Peyer's patch (tissue), 4 donors: ENCODE data around the gene ZNF33A. TPM values are rescaled to one million over a fixed set of nuclear protein-coding genes. Genes with fewer than 3 reads are reported as not detected.
"Not testable (repeated sequence)": the region's sequence is repeated elsewhere in the genome, so short reads cannot be mapped to it uniquely, and the experiment has no call there.

Source experiments
- DNase-seq, 3 donors: peaks; one replicate each; pipeline ENCODE4 v3.0.0-alpha.2; 2017 to 2019
- H3K27ac ChIP-seq, 4 donors: fragments of 200-600 bp; sonication (generic); one replicate each; pipeline ENCODE4 v1.5.1; 2016 to 2019
- H3K27me3 ChIP-seq, 2 donors: fragments of 200-600 bp; sonication (generic); one replicate each; pipeline ENCODE4 v1.5.1; 2019
- H3K36me3 ChIP-seq, 3 donors: fragments of 200-600 bp; sonication (generic); one replicate each; pipeline ENCODE4 v1.5.1; 2016 to 2019
- H3K4me1 ChIP-seq, 4 donors: fragments of 200-600 bp; sonication (generic); one replicate each; pipeline ENCODE4 v1.5.1; 2016 to 2019
- H3K4me3 ChIP-seq, 4 donors: fragments of 200-600 bp; sonication (generic); 1 replicate in 3 of 4; 2 replicates in 1 of 4; pipeline ENCODE4 v1.5.1; 2016 to 2019; ENCODE audit warnings: mild to moderate bottlenecking in 1 of 4
- H3K9me3 ChIP-seq, 4 donors: fragments of 200-600 bp; sonication (generic); one replicate each; pipeline ENCODE4 v1.5.1; 2016 to 2019; ENCODE audit warnings: mild to moderate bottlenecking in 1 of 4
- CTCF ChIP-seq, 6 experiments: fragments of 450-650 bp in 4 of 6; fragments of 200-600 bp in 2 of 6; sonication (generic) in 1 of 6; IDR thresholded peaks; one replicate each; pipeline ENCODE4 v1.5.1; 2017 to 2019; ENCODE audit warnings: antibody characterized with exemption in 6 of 6, mild to moderate bottlenecking in 3 of 6, moderate library complexity in 1 of 6
- POLR2A ChIP-seq, 2 donors: fragments of 450-650 bp; IDR thresholded peaks; one replicate each; pipeline ENCODE4 v1.5.1; 2017; ENCODE audit warnings: antibody characterized with exemption in 2 of 2, mild to moderate bottlenecking in 2 of 2, moderate library complexity in 2 of 2
- total RNA-seq, 4 donors: library from RNA; depleted of rRNA; stranded (reverse); fragments of >200 nt; gene quantifications; one replicate each; pipeline ENCODE4 v1.1.0, GENCODE V29; 2016

Gene ZNF33A
- total RNA-seq, 4 donors from 2014 or later: 33.8 to 62.3 (median 37.4) TPM

GRCh38 chr10:38047666-38048065, 37.2 kb downstream of the ZNF33A start:
- H3K27me3 ChIP-seq: no peaks in the 10 kb centered on the region
- H3K4me1 ChIP-seq: no peaks in the 10 kb centered on the region
- H3K4me3 ChIP-seq: no peak overlapping the region
- DNase-seq: no peak
- no peak overlapping the region for H3K27ac ChIP-seq
- peaks cover 0 to 46% (median 0%) of the 10 kb centered on the region in 3 donors for H3K36me3 ChIP-seq
- peaks cover 0 to 6% (median 0%) of the 10 kb centered on the region in 4 donors for H3K9me3 ChIP-seq
- TF ChIP-seq CTCF (IDR thresholded peaks at IDR 0.05) (no peak), POLR2A (IDR thresholded peaks at IDR 0.05) (no peak)

- H3K36me3 ChIP-seq: peaks cover 0 to 47% (median 10%) of the 10 kb centered on the region in 3 donors
- no peaks in the 10 kb centered on the region for H3K27me3 ChIP-seq
- no peak overlapping the region for H3K4me3 ChIP-seq
Measured at GRCh38 chr10:38050212-38050611, 39.7 kb downstream of the ZNF33A start.

GRCh38 chr10:38054361-38054797, 43.9 kb downstream of the ZNF33A start:
- TF ChIP-seq POLR2A (IDR thresholded peaks at IDR 0.05) (no peak), CTCF (IDR thresholded peaks at IDR 0.05) (no peak)
- no peaks in the 10 kb centered on the region for H3K27me3 ChIP-seq
- no peaks in the 10 kb centered on the region for H3K4me1 ChIP-seq
- H3K27ac ChIP-seq: no peak overlapping the region
- peaks cover 0 to 43% (median 11%) of the 10 kb centered on the region in 4 donors for H3K9me3 ChIP-seq
- no peak for DNase-seq
- H3K4me3 ChIP-seq: no peak overlapping the region
- H3K36me3 ChIP-seq: peaks cover 0 to 70% (median 10%) of the 10 kb centered on the region in 3 donors

More at GRCh38 chr10:38050212-38050611, 39.7 kb downstream of the ZNF33A start:
- no peak for DNase-seq
- Histone ChIP-seq H3K4me1 (no peaks in the 10 kb centered on the region), H3K27ac (no peak overlapping the region), H3K9me3 (peaks cover 0 to 29% (median 5%) of the 10 kb centered on the region in 4 donors)
- TF ChIP-seq POLR2A (IDR thresholded peaks at IDR 0.05) (no peak), CTCF (IDR thresholded peaks at IDR 0.05) (no peak)

- Histone ChIP-seq H3K9me3 (peaks cover 0 to 43% (median 11%) of the 10 kb centered on the region in 4 donors), H3K36me3 (peaks cover 0 to 69% (median 10%) of the 10 kb centered on the region in 3 donors)
- H3K27ac ChIP-seq, H3K4me1 ChIP-seq, H3K4me3 ChIP-seq, DNase-seq, H3K27me3 ChIP-seq: not testable (repeated sequence)
Measured at GRCh38 chr10:38055274-38055894, 44.9 kb downstream of the ZNF33A start.

GRCh38 chr10:38069663-38070062, 59.2 kb downstream of the ZNF33A start:
- H3K27me3 ChIP-seq, H3K9me3 ChIP-seq, DNase-seq, H3K27ac ChIP-seq, H3K36me3 ChIP-seq, H3K4me3 ChIP-seq, H3K4me1 ChIP-seq: not testable (repeated sequence)

- H3K27ac ChIP-seq: no peak overlapping the region
- TF ChIP-seq POLR2A (IDR thresholded peaks at IDR 0.05): no peak
- no peak for TF ChIP-seq CTCF (IDR thresholded peaks at IDR 0.05)
- no peak for DNase-seq
- H3K4me1 ChIP-seq: no peaks in the 10 kb centered on the region
- H3K4me3 ChIP-seq: no peak overlapping the region
- H3K27me3 ChIP-seq: no peaks in the 10 kb centered on the region
- no peaks in the 10 kb centered on the region for H3K9me3 ChIP-seq
- no peaks in the 10 kb centered on the region for H3K36me3 ChIP-seq
Measured at GRCh38 chr10:38070501-38070900, 60.0 kb downstream of the ZNF33A start.
